Body of pancreas (tissue), 4 donors: Measurements from ENCODE around the gene JPH2. TPM values are rescaled to one million over a fixed set of nuclear protein-coding genes. Genes with fewer than 3 reads are reported as not detected.

Experiments used
- ATAC-seq: fragments of 150-250 bp; one replicate; pipeline ENCODE4 v1.9.1; 2016
- DNase-seq, 4 donors: peaks; one replicate each; pipeline ENCODE4 v3.0.0-alpha.2; 2019
- H3K27ac ChIP-seq, 4 donors: fragments of 200-600 bp; sonication (generic); 1 replicate in 3 of 4; 2 replicates in 1 of 4; pipeline versions ENCODE4 v1.5.1 to v1.6.1; 2016 to 2019; ENCODE audit warnings: mild to moderate bottlenecking in 1 of 4, mixed read lengths in 1 of 4, moderate library complexity in 1 of 4
- H3K27me3 ChIP-seq, 2 donors: fragments of 200-600 bp; sonication (generic); one replicate each; pipeline ENCODE4 v1.6.0; 2016; ENCODE audit warnings: mild to moderate bottlenecking in 1 of 2
- H3K36me3 ChIP-seq, 2 donors: fragments of 200-600 bp; sonication (generic); replicated peaks in 1 of 2; 2 replicates each; pipeline ENCODE4 v1.5.1; 2016; ENCODE audit warnings: low read depth in 2 of 2; ENCODE audit not compliant: insufficient read depth in 1 of 2
- H3K4me1 ChIP-seq: fragments of 200-600 bp; sonication (generic); one replicate; pipeline ENCODE4 v1.6.0; 2016
- H3K4me3 ChIP-seq, 2 donors: fragments of 200-600 bp; sonication (generic); 1 replicate in 1 of 2; 2 replicates in 1 of 2; pipeline ENCODE4 v1.5.1; 2016 to 2019
- H3K9me3 ChIP-seq, 3 donors: fragments of 200-600 bp; sonication (generic); 1 replicate in 2 of 3; 2 replicates in 1 of 3; pipeline ENCODE4 v1.5.1; 2016
- CTCF ChIP-seq, 7 experiments: fragments of 450-650 bp in 4 of 7; fragments of 200-600 bp in 3 of 7; sonication (generic) in 3 of 7; IDR thresholded peaks; one replicate each; pipeline ENCODE4 v1.5.1; 2016 to 2019; ENCODE audit warnings: antibody characterized with exemption in 7 of 7
- POLR2A ChIP-seq, 3 donors: fragments of 450-650 bp; IDR thresholded peaks; one replicate each; pipeline ENCODE4 v1.6.1; 2016; ENCODE audit warnings: antibody characterized with exemption in 3 of 3, mild to moderate bottlenecking in 2 of 3
- WGBS, 2 donors: methylation state at CpG; one replicate each; pipeline ENCODE4 v1.1.5; 2017; 5-methylcytosine and 5-hydroxymethylcytosine counted together
- intact Hi-C: fragments of 100-400 bp; cut with DNase I; formaldehyde crosslinking; loops from one replicate; pipeline ENCODE4 v1.15.1; 2023
- total RNA-seq, 2 donors: library from RNA; depleted of rRNA; stranded (reverse); fragments of >200 nt; gene quantifications; one replicate each; pipeline ENCODE4 v1.1.0, GENCODE V29; 2016

The JPH2 gene
- total RNA-seq, 2 donors from 2014 or later = 1.6 to 2.1 TPM

GRCh38 chr20:44112889-44113617 lies 73.9 kb downstream of the JPH2 start:
- Histone ChIP-seq H3K9me3 (no peaks in the 10 kb centered on the region), H3K36me3 (no peaks in the 10 kb centered on the region), H3K4me1 (no peaks in the 10 kb centered on the region), H3K4me3 (no peak overlapping the region), H3K27ac (no peak overlapping the region), H3K27me3 (peaks cover 0 to 10% of the 10 kb centered on the region in 2 donors)
- DNase-seq (no peak), ATAC-seq (no peak)
- TF ChIP-seq CTCF (IDR thresholded peaks at IDR 0.05) (no peak), POLR2A (IDR thresholded peaks at IDR 0.05) (no peak)
- intact Hi-C loops = loop anchor here (10.0 kb wide), 1 partner anchor 492 kb away; no protein-coding TSS in a partner anchor
- 46 to 66% methylated on average over 2 to 7 of the region's 7 CpGs for WGBS, 2 donors

- intact Hi-C loops = loop anchor here (10.0 kb wide), 1 partner anchor 492 kb away; no protein-coding TSS in a partner anchor
- H3K27ac ChIP-seq = no peak overlapping the region
These were observed 74.5 kb downstream of the JPH2 start for GRCh38 chr20:44112456-44112855.

GRCh38 chr20:44111712-44112335 lies 75.2 kb downstream of the JPH2 start:
- no peak for TF ChIP-seq CTCF (IDR thresholded peaks at IDR 0.05)
- TF ChIP-seq POLR2A (IDR thresholded peaks at IDR 0.05) = no peak
- WGBS, 2 donors = 28 to 39% methylated on average over 6 of the region's 6 CpGs

More at GRCh38 chr20:44112456-44112855, 74.5 kb downstream of the JPH2 start:
- ATAC-seq (no peak), DNase-seq (no peak)
- no peaks in the 10 kb centered on the region for H3K9me3 ChIP-seq
- peaks cover 0 to 10% of the 10 kb centered on the region in 2 donors for H3K27me3 ChIP-seq
- H3K36me3 ChIP-seq = no peaks in the 10 kb centered on the region
- 66 to 73% methylated on average over 5 to 6 of the region's 6 CpGs for WGBS, 2 donors
- no peak overlapping the region for H3K4me3 ChIP-seq
- H3K4me1 ChIP-seq = no peaks in the 10 kb centered on the region
- TF ChIP-seq POLR2A (IDR thresholded peaks at IDR 0.05) (no peak), CTCF (IDR thresholded peaks at IDR 0.05) (no peak)

GRCh38 chr20:44110816-44111568 lies 76.0 kb downstream of the JPH2 start:
- ATAC-seq (no peak), DNase-seq (no peak)
- no peaks in the 10 kb centered on the region for H3K9me3 ChIP-seq
- H3K36me3 ChIP-seq = no peaks in the 10 kb centered on the region
- H3K4me3 ChIP-seq = no peak overlapping the region
- intact Hi-C loops = loop anchor here (10.0 kb wide), 1 partner anchor 494 kb away; no protein-coding TSS in a partner anchor
- H3K27me3 ChIP-seq = peaks cover 0 to 5% of the 10 kb centered on the region in 2 donors
- WGBS, 2 donors = 66 to 70% methylated on average over 7 to 9 of the region's 9 CpGs
- no peak overlapping the region for H3K27ac ChIP-seq
- no peaks in the 10 kb centered on the region for H3K4me1 ChIP-seq
- no peak for TF ChIP-seq POLR2A (IDR thresholded peaks at IDR 0.05)
- TF ChIP-seq CTCF (IDR thresholded peaks at IDR 0.05) = no peak

More at GRCh38 chr20:44111712-44112335, 75.2 kb downstream of the JPH2 start:
- H3K27me3 ChIP-seq = peaks cover 0 to 10% of the 10 kb centered on the region in 2 donors
- ATAC-seq (no peak), DNase-seq (no peak)
- H3K36me3 ChIP-seq = no peaks in the 10 kb centered on the region
- H3K9me3 ChIP-seq = no peaks in the 10 kb centered on the region
- no peak overlapping the region for H3K4me3 ChIP-seq
- H3K27ac ChIP-seq = no peak overlapping the region
- H3K4me1 ChIP-seq = no peaks in the 10 kb centered on the region
- intact Hi-C loops = loop anchor here (10.0 kb wide), 1 partner anchor 493 kb away; no protein-coding TSS in a partner anchor
